ENCODE results near the gene NOTCH1.
"Not testable (repeated sequence)": the region's sequence is repeated elsewhere in the genome, so short reads cannot be mapped to it uniquely, and the experiment has no call there.

Gene NOTCH1

DNA sequence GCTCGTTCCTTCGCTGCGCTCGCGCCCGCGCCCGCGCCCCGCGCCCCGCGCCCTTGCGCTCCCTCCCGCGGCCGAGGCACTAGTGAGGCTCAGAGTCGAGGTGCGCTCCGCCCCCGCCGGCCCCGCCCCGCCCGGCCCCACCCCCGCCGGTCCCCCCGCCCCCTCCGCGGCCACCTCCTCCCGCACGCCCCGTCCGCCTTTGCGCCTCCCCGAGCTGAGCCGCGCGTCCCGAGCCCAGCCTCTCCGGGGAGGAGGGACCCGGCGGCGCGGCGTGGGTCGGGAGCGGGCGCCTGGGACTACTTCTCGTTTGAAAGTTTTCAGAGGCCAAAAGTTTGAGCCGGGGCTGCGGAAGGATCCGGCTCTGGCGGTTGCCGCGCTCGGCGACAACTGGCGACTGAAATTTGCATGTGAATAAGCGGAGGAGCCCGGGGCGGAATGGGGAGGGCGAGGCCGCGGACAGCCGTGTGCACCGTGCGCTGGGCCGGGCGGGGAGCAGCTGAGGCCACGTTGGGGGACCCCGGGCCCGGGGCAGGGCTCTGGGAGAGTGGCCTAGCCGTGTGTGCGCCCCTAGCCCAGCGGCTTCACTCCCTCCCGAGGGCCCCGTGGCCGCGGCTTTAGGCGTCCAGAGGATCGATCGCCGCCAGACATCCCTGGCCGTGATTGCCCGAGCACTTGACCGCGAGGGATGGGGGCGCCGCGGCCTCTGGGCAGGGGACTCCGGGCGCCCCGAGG is at the start of gene NOTCH1:
TSS of gene NOTCH1 (minus strand) at position 84 of the 732 bp plus-strand sequence. CDS start 262 bp downstream, outside the sequence.
- in situ Hi-C loops (cut with HindIII; ENCODE audit: low sequenced_read_pairs) = no loop called here

DNA sequence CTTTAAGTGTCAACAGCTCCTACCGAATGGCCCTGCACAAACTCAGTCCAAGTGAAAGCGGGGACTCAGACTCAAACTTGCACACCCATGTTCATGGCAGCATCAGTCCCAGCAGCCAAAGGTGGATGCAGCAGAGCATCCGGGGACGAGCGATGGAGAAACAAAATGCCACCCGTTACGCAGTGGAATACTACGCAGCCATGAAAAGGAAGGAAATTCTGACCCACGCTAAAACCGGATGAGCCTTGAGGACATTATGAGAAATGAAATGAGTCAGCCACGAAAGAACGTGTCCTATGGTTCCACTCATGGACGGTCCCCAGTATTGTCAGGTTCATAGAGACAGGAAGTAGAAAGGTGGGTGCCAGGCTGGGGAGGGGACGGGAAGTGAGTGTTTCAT is 48.6 kb upstream of the NOTCH1 start:
- in situ Hi-C loops (cut with HindIII; ENCODE audit: low sequenced_read_pairs) = no loop called here

DNA sequence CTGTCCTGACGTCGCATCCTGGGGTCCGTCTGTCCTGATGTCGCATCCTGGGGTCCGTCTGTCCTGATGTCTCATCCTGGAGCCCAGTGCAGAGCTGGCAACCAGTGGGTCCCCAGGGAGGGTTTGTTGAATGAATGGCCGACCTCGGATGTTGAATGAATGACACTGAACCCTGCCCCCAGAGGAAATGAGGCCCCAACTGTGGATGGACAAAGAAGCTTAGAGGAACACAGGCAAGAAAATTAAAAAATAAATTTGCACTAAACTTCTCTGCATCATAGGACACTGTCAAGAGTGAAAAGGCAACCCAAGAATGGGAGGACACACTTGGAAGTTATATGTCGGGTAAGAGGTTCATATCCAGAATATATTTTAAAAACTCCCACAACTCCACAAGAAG is 47.7 kb upstream of the NOTCH1 start:
- in situ Hi-C loops (cut with HindIII; ENCODE audit: low sequenced_read_pairs) = no loop called here

DNA sequence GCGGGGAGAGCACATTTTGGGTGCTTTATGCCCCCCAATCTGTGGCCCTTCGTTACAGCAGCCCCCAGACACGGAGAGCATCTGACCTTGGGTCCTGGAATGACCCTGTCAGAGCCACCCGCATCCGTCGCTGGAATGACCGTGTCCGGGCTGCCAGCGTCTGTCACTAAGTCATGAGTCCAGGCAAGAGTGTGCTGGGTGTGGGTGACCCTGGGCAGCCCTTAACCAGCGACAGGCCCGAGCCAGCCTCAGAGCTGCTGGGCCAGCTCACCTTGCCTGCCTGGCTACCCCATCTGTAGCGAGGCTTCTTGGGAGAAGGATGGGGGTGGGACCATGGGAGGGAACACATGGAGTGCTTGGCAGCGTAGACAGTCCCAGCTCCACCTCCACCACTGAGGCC is 46.8 kb upstream of the NOTCH1 start:
- in situ Hi-C loops (cut with HindIII; ENCODE audit: low sequenced_read_pairs) = no loop called here

DNA sequence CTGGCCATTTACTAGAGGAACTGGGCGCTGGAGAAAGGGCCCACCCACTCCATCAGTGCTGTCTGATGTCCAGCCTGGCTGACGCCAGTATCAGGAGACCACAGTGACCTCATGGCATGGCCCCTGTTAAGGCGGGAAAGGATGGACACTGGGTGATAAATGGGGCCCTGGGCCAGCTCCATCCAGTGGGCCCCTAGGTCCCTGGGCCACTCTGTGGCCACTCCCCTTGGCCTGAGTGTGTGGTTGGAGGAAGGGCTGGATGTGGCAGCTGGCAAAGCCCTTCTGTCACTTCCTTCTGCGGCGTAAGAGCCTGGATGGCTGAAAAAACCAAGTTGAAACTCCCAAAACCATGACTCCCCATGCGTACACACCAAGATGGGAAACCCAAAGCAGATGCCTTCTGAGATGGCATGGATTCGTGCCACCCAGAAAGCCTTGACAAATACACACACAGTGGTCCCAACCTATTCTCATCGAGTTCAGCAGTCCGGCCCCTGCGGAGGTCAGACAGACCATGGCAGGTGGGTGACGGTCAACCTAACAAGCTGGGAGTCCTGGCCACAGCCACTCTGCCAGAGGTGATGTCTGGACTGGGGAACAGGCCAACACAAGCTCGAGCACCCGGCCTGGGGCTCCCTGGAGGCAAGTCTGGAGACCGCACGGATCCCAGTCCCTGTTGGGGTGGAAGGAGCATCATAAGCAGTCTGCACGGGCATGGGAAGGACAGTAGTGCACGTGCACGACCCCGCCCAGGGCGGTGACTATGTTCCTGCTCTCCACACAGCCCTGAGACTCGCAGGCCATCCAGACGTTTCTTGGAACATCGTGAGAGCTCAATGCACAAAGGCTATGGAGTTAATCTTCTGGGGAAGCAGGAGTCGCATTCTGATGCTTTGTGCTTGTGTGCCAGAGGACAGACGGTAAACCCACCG is 45.2 kb upstream of the NOTCH1 start:
- in situ Hi-C loops (cut with HindIII; ENCODE audit: low sequenced_read_pairs) = no loop called here

DNA sequence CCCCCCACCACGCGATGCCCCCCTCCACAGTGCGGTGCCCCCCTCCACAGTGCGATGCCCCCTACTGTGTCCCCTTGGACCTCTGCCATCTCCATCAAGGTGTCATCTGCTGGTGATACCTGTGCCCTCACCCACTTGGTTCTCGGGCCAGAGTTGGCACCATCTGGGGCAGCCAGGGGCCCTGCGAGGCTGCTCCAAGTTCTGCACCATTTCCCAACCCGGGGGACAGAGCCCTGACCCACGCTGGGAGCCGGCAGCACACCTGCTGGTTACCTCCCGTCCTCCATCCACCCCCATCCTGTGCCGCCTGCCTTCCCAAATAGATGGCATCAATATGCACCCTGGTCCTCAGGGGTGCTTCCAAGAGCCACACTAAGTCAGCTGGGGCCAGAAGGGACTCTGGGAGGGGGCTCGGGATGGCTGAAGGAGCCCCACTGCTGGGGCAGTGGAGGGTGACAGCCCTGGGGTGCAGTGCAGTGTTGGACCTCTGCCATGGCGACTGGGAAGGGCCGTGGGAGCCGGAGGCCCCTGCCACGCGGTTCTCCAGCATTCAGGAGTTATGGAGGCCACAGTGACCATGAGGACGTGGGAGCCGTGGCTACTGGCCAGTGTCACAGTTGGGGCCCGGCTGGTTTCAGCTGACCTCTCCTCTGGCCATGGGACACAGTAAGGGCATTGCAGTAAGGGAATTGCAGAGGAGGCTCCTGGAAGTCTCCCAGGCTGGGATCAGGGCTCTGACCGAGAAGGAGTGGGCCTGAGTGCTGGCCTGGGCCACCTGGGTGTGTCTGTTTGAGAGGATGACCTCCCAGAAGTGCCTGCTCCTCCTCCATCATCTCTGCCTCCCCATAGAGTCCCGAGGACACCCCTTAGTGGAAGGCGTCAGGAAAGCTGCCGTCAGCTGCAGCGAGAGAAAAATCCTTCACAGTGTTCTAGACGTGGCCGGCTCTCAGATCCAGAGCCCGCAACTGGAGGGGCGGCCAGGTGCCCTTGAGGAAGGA is 44.2 kb upstream of the NOTCH1 start:
- in situ Hi-C loops (cut with HindIII; ENCODE audit: low sequenced_read_pairs) = no loop called here

DNA sequence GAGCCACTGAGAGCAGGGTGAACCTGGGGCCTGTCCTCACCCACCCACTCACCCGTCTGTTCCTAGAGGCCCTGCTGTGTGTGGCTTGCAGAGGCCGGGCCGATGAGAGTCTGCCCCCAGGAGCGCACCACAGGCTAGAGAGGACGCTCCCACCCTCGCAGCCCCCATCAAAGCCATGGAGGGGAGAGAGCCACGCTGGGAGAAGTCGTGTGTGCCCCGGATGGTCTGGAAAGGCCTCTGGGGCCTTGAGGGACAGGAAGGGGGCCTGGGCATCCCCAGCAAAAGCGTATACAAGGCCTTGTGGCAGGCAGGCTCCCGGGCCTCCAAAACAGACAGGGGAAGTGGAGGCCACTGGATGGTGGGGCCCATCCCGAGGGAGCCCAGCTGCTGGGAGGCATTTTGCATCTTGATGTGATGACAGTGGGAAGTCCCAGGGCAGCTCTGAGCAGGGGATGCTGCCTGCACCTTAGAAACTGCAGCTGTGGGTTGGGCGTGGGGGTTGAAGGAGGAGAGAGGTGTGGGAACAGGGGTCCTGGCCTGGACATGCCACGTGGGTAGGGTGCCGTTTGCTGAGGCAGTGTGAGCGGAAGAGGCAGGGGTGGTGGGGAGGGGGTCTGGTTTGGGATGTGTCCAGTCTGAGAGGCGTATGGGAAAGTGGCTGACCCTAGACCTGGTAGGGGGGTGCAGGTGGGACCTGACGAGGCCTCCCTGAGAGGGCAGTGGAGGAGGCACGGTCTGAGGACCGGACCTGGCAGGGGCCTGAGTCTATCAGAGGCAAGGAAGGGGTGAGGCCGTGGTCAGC is 43.0 kb upstream of the NOTCH1 start:
- in situ Hi-C loops (cut with HindIII; ENCODE audit: low sequenced_read_pairs) = no loop called here

DNA sequence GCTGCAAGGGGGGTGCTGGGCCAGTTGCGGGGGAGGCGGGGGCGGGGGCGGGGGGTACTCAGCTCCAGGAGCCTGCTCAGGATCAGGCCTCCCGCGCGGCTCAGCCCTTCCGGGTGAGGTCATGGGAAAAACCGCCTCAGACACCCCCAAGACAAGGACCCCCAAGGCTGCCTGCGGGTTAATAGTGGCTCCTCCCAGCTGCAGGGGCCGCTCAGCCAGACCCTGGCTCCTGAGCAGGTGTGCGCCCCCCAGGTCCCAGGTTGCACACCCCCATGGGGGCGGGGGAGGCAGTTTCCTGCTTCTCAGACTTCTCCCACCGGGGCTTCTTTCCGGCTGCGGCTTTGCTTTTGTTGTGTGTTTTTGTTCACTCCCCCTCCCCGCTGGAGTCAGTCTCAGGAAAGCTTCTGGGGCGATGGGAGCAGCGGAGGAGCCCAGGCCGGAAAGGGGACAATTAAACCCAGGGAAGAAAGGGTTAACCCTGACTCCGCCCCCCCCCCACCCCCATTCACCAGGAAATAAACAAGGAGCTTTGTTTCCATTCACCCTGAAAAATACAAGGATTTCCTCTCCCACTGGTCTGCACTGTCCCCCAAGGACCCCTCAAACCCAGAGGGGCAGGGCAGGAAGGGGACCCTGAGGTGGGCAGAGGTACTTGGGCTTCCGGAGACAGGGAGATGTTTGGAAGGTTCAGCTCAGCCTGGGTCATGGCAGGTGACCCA is 42.3 kb upstream of the NOTCH1 start:
- in situ Hi-C loops (cut with HindIII; ENCODE audit: low sequenced_read_pairs) = no loop called here

DNA sequence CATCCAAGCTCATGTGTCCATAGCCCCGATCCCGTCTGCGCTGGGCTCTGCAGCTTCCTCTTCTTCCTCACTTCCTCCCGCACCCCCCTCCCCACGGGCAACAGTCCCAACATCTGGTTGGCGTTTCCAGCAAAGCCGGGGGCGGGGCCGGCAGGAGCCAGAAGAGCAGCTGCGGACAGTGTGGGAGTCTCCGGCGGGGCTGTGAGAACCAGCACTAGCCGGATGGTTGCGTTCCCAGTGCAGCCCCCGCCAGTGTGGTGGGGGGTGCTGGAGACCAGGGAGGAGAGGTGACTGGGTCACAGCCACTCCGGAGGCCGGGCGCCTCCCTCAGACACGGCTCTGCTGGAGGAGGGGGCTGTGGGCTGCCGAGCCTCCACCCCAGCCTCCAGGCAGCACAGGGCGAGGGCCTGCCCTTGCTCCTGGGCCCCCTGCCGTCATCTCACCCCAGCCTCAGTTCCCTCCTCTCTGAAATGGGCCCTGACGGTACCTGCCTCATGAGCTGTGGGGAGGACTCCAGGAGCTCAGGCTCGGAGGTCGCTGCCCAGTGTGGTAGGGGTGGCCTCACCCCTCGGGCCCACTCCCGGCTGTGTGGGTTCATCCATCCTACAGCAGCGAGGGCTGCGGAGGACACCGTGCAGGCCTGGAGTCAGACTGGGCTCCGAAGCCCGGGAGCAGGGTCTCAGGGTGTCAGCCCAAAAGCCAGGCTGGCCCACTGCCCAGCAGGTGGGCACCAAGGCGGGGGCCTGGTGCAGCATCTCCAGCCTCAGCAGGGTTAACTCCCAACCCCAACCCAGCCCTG is 41.5 kb upstream of the NOTCH1 start:
- in situ Hi-C loops (cut with HindIII; ENCODE audit: low sequenced_read_pairs) = no loop called here

DNA sequence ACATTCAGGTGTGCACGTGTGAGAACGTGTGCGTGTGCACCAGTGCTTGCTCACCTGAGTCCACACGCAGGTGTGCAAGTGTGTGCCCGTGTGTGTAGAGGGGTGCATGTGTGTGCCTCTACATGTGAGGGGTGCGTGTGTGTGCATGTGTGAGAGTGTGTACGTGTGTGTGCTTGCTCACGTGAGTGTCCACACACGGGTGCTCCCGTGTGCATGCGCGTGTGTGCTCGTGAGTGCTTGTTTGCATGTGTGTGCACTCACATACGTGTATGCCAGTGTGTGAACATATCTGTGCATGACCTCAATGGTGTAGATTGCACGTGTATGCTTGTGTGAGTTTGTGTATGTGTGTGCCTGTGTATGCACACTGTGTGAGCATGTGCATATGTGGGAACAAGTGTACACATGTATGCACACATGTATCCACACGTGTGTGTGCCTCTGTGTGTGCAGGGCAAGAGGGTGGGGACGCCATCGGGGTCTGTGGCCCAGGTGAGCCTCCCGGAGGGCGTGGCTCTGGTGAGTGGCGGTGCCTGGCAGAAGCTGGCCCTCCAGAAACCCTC is 40.6 kb upstream of the NOTCH1 start:
- in situ Hi-C loops (cut with HindIII; ENCODE audit: low sequenced_read_pairs) = no loop called here

DNA sequence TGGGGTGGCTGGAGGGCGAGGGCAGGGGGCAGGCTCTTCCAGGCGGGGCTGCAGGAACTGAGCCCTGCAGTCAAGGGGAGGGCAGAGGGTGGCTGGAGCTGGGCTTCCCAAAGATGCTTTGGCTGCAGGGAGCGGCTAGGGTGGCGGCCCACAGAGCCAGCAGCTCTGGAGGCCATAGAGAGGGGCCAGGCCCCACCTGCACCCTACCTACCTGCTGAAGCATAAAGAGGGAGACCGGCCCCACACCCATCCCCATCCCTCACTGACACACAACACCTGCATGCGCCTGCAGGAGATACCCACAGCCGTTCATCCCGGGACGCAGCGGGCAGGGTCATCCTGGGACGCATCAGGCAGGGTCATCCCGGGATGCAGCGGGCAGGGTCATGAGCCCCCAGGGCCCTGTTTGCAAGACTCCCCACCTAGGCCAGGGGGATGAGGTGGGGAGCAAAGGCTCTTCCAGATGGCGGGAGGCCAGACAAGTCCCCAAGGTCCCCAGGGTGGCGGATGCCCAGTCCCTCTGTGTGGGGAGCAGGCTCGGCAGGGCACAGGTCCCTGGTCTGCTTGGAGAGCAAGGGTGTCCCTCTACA is 39.8 kb upstream of the NOTCH1 start:
- in situ Hi-C loops (cut with HindIII; ENCODE audit: low sequenced_read_pairs) = no loop called here

DNA sequence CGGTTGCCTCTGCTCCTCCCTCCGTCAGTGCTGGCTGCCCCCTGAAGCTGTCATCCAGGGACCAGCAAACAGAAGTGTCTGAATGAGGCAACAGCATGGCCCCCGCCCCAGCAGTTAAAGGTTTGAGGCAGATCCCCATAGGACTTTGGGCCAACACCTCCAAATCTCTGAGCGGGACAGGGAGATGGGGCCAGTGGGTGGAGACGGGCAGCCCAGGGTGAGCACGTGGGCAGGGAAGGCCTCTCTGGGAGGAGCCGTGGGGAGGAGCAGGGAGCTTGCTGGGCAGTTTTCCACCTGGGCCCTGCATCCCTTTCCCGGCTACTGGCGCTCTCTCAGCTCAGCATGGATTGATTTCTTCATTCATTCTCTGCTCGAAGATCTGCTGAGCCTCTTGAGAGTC is 39.1 kb upstream of the NOTCH1 start:
- in situ Hi-C loops (cut with HindIII; ENCODE audit: low sequenced_read_pairs) = no loop called here

DNA sequence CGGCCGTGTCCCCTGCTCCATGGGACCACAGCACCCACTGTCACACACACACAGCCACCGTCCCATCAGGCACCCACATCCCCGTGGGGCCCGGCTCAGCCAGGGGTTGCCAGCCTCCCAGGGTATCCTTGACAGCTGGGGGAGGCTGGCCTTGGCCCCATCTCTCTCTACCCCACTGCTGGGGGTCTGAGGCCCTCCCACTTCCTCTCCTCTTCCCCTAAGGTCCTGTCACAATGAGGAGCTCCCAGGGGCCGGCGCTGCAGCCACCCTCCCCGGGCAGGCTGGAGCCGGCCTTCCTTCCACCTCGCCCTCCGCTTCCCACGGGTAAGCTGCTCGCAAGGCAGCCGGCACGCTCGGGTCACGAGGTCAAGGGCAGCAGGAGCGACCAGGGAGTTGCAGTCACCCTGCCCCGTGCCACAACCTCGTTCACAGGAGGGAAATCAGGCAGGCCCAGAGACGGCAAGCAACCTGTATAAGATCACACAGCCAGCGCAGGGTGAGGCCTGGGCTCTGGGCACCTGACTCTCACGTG is 38.6 kb upstream of the NOTCH1 start:
- in situ Hi-C loops (cut with HindIII; ENCODE audit: low sequenced_read_pairs) = no loop called here

DNA sequence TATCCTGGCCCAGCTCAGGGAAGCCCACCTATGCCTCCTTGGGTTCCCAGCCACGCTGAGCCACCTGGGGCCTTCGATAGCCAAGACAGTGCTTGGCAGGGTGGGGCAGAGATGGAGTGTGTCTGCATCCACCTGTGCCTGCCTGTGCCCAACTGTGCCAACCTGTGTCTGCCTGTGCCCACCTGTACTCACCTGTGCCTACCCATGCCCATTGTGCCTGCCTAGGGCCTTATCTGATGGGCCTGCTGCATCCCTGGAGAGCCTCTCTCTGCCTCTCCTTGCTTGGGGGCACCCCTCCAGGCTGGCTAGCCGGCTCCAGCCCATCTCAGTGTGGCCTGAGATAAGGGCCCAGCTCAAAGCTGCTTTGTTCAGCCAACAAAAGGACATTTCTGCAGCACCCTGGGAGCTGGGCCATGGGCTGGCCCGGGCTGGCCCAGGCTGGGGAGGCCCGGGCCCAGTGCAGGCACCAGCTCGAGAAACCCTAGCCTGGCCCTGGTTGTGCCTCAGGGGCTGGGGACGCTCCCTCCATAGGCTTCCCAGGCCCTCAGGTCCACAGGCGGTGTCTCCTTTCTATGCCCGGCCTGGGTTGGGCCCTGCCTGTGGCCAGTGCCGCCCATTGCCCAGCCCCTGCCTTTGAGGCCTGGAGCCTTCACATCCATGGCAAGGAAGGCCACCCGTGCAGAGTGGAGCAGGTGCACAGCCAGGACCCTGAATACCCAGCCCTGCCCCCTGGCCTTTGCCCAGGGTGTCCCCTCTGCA is 37.3 kb upstream of the NOTCH1 start:
- in situ Hi-C loops (cut with HindIII; ENCODE audit: low sequenced_read_pairs) = no loop called here

DNA sequence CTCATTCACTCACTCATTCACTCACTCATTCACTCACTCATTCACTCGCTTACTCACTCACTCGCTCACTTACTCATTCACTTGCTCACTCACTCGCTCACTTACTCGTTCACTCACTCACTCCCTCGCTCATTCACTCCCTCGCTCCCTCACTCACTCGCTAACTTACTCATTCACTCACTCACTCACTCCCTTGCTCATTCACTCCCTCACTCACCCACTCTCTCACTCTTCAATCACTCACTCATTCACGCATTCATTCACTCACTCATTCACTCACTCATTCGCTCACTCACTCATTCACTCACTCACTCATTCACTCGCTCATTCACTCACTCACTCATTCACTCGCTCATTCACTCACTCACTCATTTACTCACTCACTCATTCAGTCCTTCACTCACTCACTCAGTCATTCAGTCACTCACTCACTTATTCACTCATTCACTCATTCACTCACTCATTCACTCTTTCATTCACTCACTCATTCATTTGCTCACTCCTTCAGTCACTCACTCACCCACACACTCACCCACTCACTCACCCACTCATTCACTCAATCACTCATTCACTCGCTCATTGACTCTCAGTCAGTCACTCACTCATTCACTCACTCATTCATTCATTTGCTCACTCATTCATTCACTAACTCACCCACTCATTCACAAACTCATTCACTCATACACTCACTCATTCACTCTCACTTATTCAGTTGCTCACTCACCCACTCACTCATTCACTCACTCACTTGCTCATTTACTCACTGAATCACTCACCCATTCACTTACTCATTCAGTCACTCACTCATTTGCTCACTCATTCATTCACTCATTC is 36.0 kb upstream of the NOTCH1 start:
- in situ Hi-C loops (cut with HindIII; ENCODE audit: low sequenced_read_pairs) = no loop called here

DNA sequence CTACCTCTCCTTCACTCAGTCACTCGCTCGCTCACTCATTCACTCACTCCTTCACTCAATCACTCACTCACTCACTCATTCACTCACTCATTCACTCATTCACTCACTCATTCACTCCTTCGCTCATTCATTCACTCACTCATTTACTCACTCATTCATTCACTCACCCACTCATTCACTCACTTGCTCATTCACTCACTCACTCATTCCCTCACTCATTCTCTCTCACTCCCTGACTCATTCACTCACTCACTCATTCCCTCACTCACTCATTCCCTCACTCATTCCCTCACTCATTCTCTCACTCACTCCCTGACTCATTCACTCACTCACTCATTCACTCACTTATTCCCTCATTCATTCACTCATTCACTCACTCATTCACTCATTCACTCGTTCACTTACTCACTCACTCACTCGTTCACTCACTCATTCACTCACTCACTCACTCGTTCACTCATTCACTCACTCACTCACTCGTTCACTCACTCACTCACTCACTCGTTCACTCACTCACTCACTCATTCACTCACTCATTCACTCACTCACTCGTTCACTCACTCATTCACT is 33.9 kb upstream of the NOTCH1 start:
- in situ Hi-C loops (cut with HindIII; ENCODE audit: low sequenced_read_pairs) = not testable (repeated sequence)

Measured in DLD1 (cell line).